ENCODE results near the gene TEC. TPM values are rescaled to one million over a fixed set of nuclear protein-coding genes. Genes with fewer than 3 reads are reported as not detected.
A peak's percentile ranks its signal among the peaks of the same experiment; 100 is the strongest.

Gene TEC
- total RNA-seq, 1 donor from 2014 or later, result 6.1 TPM

- DNase-seq (ENCODE audit: low read depth), result peak; percentile 78
These were observed 354 bp upstream of the TEC start for GRCh38 chr4:48269861-48270522.

- no peak for DNase-seq (ENCODE audit: low read depth)
These were observed 2.1 kb downstream of the TEC start for GRCh38 chr4:48267574-48267973.

DNA sequence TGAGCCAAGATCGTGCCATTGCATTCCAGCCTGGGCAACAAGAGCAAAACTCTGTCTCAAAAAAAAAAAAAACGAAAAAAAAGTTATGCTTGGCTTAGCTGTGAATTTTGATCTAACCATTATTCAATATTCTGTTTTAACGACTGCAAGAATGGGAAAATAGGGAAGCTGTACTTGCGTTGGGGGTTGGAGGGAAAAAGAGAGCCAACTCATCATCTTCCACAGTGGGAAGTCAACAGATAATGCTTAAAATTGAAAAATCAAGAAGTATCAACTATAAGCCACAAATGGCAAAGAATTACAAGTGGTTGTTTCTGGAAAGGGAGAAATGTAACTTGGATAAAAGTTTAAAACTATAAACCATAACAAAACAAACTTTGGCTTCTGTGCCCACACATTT lies 2.9 kb downstream of the TEC start:
- no peak for DNase-seq (ENCODE audit: low read depth)

DNA sequence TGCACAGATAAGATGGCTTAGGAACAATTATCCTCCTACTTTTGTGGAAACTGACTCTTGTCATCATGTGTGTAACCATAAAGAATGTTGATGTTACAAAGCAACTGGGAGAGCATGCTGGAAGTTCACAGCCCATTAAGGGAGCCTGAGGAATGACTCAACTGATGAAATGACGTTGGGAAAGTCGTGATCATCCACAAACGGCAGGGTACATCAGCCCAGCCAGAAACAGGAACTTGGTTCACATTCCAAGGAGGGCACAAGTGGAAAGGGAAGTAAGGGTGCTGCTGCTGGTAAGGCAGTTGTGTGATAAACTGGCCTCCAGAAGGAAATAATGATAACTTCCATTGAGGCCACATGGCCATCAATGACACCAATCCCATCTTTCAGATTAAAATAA lies 6.7 kb downstream of the TEC start:
- DNase-seq (ENCODE audit: low read depth), result peak; percentile 34

GRCh38 chr4:48262484-48262883 lies 7.2 kb downstream of the TEC start:
- no peak for DNase-seq (ENCODE audit: low read depth)

DNA sequence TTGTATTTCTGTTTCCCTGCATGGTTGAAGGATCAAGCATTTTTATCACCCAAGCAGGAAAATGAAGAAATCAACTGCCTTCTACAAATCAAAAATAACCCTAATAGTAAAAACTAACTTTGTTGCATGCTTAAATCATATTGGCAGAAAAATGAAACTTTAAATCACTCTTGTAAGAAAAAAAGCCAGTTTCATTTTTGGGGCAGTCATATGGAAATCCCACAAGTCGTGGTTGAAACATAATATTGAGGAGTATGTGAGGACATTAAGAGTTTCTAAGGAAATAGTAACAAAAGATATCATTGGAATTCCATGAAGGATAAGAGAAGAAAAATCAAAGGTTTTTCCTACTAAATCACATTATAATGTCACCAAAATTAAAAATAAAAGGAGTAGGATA lies 8.4 kb downstream of the TEC start:
- DNase-seq (ENCODE audit: low read depth), result peak; percentile 43

GRCh38 chr4:48259748-48260147 lies 9.9 kb downstream of the TEC start:
- no peak for DNase-seq (ENCODE audit: low read depth)

DNA sequence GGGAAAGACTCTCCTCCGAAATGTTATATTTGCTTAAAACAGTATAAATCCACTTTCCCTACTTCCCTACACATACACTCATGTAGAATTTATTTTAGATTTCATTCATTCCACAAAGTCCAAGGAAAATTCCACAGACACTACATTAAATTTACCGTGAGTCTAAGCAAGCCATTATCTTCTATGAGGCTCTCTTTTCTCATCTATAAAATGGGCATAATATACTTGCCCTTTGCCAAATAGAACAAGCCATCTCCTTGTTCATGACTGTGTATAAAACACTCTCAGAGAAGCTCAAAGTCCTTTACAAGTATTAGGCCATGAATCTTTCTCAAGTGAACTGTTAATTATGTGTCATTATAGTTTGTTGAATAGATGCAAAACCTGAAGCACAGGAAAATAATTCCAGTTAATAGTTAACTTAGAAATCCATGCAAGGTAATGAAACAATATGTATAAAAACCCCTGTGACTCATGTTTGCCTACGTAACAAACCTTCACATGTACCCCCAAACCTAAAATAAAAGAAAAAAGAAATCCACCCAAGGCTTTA lies 10.7 kb downstream of the TEC start:
- DNase-seq (ENCODE audit: low read depth), result peak; percentile 87

DNA sequence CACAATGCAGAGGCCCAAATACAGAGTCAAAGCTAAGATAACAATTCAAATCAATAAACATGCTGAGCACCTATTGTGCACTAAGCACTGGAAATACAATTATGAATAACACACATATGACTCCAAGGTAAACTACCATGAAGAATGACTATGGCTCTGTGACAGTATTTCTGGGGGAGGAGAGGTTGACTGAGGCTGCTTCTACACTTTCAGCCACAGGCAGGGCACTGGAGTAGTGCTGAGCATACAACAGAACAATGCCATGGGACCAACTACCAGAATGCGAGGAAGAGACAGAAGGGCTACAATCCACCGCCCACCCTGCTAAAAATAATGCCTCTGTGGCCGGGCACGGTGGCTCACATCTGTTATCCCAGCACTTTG lies 13.7 kb downstream of the TEC start:
- DNase-seq (ENCODE audit: low read depth), result no peak

GRCh38 chr4:48255072-48255958 lies 14.3 kb downstream of the TEC start:
- DNase-seq (ENCODE audit: low read depth), result no peak

- peak; percentile 64 for DNase-seq (ENCODE audit: low read depth)
These were observed 15.1 kb downstream of the TEC start for GRCh38 chr4:48254381-48255071.

DNA sequence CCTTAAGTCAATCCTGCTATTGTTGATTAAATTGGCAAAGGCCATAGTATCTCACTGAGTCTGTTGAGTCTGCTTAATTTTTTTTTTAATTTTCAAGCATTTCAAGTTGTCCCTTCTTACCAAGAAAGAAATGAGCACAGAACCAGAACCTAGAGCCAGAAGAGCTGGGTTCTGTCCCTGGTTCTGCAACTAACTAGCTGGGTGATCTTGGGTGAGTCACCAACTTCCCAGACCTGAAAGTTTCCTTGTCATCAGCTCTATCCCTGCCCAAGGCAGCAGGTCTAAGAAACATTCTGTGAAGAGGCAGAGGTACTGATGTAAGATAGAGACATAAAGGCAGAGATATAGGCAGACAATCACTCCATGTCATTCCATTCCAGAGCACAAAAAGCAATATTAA lies 17.3 kb downstream of the TEC start:
- no peak for DNase-seq (ENCODE audit: low read depth)

DNA sequence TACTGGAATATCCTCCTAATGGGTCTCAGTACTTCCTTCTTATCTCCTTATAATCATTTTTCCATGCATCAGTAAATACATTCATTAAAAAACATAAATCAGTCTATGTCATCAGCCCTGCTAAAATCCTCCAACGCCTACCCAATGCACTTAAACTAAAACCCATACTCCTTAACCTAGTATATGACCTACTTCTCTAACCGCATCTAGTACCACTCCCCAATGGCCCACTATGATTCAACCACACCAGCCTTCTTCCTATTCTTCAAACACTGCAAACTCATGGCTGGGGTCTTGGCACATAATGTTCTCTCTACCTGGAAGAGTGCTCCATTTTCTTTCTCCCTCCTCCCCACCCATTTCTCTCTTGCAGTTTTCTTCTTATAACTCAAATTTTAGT lies 18.7 kb downstream of the TEC start:
- no peak for DNase-seq (ENCODE audit: low read depth)

DNA sequence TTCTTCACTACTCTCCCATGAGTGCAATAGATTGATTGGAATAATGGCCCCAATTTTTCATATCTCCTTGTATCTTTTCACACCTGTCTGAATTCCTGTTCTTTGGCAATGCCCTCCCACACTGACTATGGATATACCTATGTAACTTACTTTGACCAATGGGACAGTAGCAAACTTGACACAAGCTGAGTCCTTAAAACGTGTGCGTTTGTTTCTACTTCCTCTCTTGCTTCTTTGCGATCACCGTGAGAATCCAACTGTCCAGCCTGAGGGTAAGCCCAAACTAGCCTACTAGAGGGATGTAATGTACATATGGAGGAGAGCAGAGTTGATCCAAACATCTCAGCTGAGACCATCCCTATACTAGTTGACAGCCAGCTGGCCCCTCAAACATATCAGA lies 19.3 kb downstream of the TEC start:
- DNase-seq (ENCODE audit: low read depth), result no peak

DNA sequence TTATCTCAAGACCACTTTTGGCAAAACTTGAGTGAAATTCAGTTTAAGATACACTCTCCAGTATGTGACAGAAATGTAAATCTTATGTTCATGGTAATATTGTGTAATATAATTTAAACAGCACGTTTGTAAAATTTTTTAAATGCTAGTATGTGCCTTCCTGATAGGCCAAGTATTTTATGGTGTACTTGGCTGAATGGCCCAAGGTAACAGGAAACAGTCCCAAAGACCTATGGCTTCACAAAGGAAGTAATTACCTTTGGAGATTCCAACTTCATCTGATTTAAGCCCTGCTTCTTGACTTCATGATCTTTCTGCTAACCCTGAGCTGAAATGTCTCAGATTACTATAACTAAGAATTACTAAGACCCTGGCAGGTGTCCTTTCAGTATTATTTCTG lies 20.3 kb downstream of the TEC start:
- DNase-seq (ENCODE audit: low read depth), result no peak

DNA sequence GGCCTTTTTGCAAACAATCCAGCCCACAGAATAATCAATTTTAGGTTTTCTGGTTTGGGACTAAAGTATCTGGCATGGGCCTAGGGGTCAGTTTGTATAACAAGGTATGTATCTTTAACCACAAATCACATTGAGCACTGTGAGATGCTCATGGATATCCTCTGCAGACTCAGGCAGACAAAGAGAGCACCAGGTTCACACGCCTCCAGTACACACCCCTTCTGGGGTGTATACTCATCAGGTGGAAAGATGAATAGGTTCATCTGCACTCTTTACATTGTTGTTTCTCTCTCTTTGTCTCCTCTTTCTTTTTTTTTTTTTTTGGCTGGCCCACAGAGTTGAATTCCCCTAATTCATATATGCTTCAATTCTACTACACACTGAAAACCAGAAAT lies 21.1 kb downstream of the TEC start:
- DNase-seq (ENCODE audit: low read depth), result no peak

DNA sequence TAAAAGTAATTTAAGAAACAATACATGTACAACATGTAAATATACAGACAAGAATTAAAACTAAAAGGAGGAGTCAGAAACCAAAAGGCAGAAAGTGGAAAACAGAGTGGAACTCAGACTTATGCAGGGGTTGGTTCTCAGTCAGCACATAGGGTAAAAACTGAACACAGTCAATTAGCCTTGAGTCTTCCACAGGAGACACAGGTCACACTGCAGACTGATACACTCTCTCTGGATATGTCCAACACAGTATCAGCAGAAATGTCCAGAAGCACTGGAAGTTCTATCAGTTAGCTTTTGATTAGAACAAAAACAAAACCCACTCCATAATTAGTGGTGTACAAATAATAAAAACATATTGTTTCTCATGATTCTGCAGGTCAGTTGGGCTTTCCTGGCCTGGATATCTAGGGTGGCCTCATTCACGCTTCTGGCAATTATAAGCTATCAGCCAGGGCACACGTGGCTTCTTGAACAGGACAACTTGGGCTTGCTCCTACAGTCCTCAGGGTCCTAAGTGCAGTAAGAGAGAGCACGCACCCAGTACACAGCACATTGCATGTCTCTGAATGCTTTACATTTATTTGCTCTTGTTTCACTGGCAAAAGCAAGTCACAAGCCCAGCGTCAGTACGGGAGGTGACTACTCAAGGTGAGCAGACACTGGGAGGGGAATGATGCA lies 21.6 kb downstream of the TEC start:
- no peak for DNase-seq (ENCODE audit: low read depth)

DNA sequence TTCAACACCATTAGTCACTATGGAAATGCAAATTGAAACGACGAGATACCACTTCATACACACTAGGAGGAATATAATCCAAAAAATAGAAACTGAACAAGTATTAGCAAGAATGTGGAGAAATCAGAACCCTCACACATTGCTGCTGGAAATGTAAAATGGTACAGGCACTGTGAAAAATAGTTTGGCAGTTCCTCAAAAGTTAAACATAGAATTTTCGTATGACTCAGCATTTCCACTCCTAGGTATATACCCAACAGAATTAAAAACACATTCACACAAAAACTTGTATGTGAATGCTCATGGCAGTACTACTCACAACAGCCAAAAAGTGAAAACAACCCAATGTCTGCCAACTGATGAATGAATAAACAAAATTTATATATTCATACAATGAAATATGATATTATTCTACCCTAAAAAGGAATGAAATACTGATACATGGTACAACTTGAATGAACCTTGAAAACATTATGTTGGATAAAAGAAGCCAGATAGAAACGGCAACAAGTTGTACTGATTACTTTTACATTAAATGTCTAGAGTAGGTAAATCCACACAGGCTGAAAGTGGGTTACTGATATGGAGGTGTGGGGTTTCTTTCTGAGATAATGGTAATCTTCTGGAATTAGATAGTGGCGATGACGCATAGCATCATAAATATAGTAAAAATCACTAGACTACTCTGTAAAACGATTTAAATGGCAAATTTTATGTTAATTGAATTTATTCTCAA lies 22.3 kb downstream of the TEC start:
- no peak for DNase-seq (ENCODE audit: low read depth)

- DNase-seq (ENCODE audit: low read depth), result no peak
These were observed 25.0 kb downstream of the TEC start for GRCh38 chr4:48244665-48245064.

DNA sequence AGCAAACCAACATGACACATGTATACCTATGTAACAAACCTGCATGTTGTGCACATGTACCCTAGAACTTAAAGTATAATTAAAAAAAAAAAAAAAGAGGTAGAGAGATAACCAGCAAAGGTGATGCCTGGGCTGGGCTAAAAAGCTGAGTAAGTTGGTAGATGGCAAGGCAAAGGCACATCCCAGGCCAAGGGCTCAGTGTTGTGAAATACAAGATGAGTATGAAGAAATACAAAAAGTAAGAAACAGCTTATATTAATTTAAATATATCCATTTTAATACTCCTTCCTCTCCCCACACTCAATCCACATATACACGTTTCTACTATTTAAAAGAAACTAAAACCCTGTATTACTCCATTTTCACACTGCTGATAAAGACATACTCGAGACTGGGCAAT lies 25.8 kb downstream of the TEC start:
- no peak for DNase-seq (ENCODE audit: low read depth)

GRCh38 chr4:48243429-48243828 lies 26.2 kb downstream of the TEC start:
- no peak for DNase-seq (ENCODE audit: low read depth)
